VCaP (cell line): ENCODE data around the gene IP6K3.

Experiments
- H3K27ac ChIP-seq: fragments of 450-650 bp; 2 replicates; pipeline ENCODE4 v1.5.1; 2017
- TF ChIP-seq, protein P1 (sequence below): fragments of 450-650 bp; conservative IDR thresholded peaks from 2 replicates; pipeline ENCODE4 v1.5.1; 2017; ENCODE audit warnings: mild to moderate bottlenecking, moderate library complexity

IP6K3 gene

DNA sequence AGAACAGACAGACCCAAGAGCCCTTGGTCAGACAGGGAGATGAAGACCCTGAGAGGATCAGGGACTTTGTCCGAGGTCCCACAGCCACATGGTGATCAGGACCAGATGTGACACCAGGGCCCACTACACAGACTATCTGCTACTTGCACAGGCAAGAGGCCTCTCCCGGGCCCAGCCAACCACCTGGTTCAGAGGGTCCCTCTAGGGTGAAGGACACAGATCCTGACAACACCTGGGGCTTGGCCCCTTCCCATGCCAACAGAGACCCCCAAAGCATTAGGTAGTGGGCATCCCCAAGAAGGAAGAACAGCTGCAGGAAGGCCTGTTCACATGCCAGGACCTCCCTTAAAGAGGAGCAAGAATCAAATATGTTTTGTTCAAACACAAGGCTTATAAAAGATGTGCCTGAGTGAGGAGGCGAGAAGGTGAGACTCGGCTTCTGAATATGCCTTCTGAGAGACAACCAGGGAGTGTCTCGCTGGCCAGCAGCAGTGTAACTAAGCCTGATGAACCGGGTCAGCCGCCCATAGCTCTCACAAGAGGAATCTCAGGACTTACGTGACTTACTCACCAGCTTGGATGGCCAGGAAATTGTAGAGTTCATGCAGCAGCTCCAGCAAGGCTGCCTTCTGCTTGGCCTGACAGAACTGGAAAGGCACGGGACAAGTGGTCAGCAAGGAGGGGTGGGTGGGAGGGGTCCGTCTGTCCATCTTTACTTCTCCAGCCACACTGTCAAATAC is 37.2 kb upstream of the IP6K3 start:
- no peak overlapping the region for H3K27ac ChIP-seq
- TF ChIP-seq, protein P1, sequence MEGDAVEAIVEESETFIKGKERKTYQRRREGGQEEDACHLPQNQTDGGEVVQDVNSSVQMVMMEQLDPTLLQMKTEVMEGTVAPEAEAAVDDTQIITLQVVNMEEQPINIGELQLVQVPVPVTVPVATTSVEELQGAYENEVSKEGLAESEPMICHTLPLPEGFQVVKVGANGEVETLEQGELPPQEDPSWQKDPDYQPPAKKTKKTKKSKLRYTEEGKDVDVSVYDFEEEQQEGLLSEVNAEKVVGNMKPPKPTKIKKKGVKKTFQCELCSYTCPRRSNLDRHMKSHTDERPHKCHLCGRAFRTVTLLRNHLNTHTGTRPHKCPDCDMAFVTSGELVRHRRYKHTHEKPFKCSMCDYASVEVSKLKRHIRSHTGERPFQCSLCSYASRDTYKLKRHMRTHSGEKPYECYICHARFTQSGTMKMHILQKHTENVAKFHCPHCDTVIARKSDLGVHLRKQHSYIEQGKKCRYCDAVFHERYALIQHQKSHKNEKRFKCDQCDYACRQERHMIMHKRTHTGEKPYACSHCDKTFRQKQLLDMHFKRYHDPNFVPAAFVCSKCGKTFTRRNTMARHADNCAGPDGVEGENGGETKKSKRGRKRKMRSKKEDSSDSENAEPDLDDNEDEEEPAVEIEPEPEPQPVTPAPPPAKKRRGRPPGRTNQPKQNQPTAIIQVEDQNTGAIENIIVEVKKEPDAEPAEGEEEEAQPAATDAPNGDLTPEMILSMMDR = no peak

DNA sequence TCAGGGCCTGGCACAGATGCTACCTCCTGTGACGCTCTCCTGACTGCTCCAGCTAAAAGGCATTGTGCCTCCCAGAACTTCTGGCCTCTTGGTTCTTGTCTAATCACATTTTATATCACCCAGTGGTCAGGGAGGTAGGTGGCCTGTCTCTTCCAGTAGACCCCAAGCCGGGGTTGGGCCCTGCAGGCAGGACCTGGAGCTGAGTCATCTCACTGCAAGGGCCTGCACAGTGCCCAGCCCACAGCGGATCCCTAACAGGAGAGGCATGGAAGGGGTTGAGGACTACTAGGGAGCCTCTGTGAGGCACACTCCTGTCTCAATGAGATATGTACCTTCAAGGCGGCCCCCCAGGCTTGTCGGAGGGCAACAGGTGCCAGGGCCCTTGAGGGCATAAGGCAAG is 35.9 kb upstream of the IP6K3 start:
- peak overlapping the region; percentile 37; the same call in 1 of the 2 replicates for H3K27ac ChIP-seq
- TF ChIP-seq, protein P1 = no peak

DNA sequence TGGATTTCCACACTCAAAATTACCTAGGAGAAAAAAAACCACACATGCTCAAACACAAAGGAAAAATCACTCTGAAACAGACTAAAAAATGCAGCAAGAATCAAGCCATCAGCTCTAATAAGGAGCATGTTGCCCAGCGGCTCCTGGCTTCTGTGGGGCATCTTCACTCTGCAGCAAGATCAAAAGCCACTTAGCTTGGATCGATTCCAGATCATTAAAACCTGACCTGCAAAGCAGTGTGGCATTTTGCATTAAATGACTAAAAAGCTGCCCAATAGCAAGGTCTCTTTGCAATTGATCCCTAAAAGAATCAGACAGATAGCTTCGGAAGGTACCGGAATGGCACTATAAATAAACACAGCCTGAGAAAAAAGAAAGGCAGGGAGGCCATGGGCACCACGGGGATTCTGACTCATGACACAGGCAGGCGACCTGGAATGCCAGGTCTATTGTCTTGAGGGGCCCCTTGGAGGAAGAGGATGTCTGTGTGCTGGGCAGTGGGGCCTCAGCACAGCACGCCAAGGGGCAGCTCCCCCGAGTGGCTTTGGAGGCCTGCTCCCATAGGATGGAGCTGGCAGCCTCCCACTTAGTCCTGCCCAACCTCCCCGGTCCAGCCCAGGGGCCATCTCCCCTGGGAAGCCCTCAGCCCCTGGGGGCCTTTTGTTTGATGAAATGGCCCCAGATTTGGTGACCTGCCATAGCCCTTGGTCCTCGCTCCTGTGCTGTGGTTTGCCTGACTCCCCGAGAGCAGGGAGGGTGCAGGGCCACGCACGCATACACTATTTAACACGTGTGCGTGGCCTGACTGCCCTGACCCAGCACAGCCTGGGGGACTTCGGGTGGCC is 34.6 kb upstream of the IP6K3 start:
- TF ChIP-seq, protein P1 = no peak
- H3K27ac ChIP-seq = peak overlapping the region; percentile 37; the same call in 1 of the 2 replicates

DNA sequence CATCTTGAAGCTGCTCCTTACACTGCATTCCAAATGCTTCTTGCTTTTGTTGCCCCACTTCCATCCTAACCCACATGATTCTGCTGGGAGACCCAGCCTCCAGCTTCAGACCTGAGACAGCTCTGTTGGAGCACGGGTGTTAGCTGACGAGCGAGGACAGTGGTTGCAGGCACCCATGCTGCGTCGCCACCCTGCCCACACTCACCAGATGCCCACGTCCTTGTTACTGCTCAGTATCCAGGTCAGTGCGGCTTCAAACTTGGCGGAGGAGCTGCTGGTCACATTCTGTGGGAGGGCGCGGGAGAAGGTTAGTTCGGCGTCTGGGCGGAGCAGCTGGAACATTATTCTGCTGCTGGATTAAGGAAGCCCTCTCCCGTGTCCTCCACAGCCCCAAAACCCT is 33.2 kb upstream of the IP6K3 start:
- TF ChIP-seq, protein P1 = no peak
- peak overlapping the region; percentile 37; the same call in 1 of the 2 replicates for H3K27ac ChIP-seq

DNA sequence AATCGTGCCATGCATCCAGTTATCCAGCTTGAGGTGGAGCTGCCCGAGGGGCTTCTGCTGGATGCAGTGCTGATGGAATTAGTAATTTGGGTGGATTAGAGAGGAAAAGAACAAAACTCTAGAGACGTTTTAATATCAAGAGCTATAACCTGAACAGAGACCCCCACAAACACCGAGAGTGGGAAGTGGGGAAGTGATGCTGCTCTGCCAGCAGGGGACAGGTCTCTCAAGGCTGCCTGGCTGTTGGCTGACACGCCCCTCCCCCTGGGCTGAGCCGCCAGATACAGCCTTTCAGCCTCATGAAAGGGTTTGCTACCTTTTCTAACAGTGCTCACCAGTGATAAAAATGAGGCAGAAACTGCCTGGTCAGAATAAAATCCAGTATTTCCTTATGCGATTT is 32.6 kb upstream of the IP6K3 start:
- TF ChIP-seq, protein P1 = no peak

DNA sequence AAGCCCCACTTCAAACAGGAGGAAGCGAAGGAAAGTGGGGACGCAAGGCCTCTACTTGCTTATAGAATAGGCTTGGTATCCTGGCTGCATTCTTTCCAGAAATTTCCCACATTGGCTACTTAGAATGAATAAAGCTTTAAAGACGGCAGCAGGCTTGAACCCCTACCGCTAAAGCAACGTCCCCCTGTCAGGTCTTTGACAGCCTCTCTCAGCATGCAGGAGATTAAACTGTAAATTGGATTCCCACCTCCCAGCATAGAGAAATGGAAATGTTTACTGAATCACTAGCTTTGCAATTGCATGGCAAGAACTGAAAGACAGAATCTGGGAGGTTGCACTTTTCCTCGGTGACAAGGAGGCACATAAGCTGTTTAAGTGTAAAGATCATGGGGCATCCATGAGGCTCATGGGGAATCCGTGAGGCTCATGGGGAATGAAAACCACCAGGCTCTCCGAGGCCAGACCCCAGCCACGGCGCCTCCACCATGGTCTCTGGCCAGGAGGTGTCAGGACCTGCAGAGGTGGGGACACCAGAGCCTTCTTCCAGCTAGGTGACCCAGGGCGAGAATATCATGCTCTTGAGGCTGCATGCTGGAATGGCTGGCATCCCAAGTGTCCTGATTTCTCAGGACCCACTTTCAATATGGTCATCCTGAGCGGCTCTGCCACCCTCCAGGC is 31.9 kb upstream of the IP6K3 start:
- H3K27ac ChIP-seq = no peak overlapping the region
- TF ChIP-seq, protein P1 = no peak

More for the DNA sequence above, 32.6 kb upstream of the IP6K3 start:
- H3K27ac ChIP-seq = no peak overlapping the region
